AG04450 (cell line): ENCODE measurements around the gene LRIG1. TPM values are rescaled to one million over a fixed set of nuclear protein-coding genes. Genes with fewer than 3 reads are reported as not detected.
A peak's percentile ranks its signal among the peaks of the same experiment; 100 is the strongest.

ENCODE experiments used
- CTCF ChIA-PET: fragments of 300-600, 350-600 bp; formaldehyde crosslinking; extraction: SDS; loops from one replicate; lab custom pipeline; 2022; ENCODE audit warnings: antibody characterized with exemption, inconsistent platforms; lab: Charles Lee
- POLR2A ChIA-PET: fragments of 350-600 bp; formaldehyde crosslinking; extraction: SDS; loops from one replicate; lab custom pipeline; 2021; ENCODE audit warnings: antibody characterized with exemption, inconsistent platforms; lab: Yijun Ruan, JAX
- DNase-seq: peaks from one replicate; pipeline ENCODE4 v3.0.0-alpha.2; 2011; ENCODE audit warnings: low read depth, low spot score
- H3K27ac ChIP-seq: one replicate; pipeline ENCODE4 v1.5.1; 2012; ENCODE audit warnings: low read depth, low read length, control low read depth
- H3K27me3 ChIP-seq: one replicate; pipeline ENCODE4 v1.6.0; 2012; ENCODE audit warnings: low read length; ENCODE audit not compliant: control insufficient read depth, insufficient read depth
- H3K4me3 ChIP-seq: 2 replicates; pipeline ENCODE4 v1.5.1; 2011; ENCODE audit warnings: mild to moderate bottlenecking, low read depth, low read length, control low read depth
- H3K9me3 ChIP-seq: 2 replicates; pipeline ENCODE4 v1.5.1; 2012; ENCODE audit warnings: low read length; ENCODE audit not compliant: control insufficient read depth, insufficient read depth
- CTCF ChIP-seq: IDR thresholded peaks from 2 replicates; pipeline ENCODE4 v1.5.1; 2011; ENCODE audit warnings: low read depth, low read length, control low read depth, inconsistent platforms
- polyA plus RNA-seq: library from polyadenylated mRNA; depleted of rRNA; stranded (reverse); fragments of >200 nt; gene quantifications from 2 replicates; pipeline ENCODE4 v1.2.3, GENCODE V29; 2011

The LRIG1 gene
- polyA plus RNA-seq, 1 experiment = 68.3 TPM

- Histone ChIP-seq H3K9me3 (no peaks in the 10 kb centered on the region), H3K4me3 (no peak overlapping the region), H3K27ac (no peak overlapping the region), H3K27me3 (no peaks in the 10 kb centered on the region)
- CTCF ChIA-PET = interaction anchor here (1.4 kb wide), 2 partner anchors 88 to 479 kb away, joined by 3 to 4 read pairs; no protein-coding TSS in a partner anchor
- POLR2A ChIA-PET = no interaction called here
- DNase-seq = no peak
- no peak for TF ChIP-seq CTCF
These were observed 158.0 kb downstream of the LRIG1 start for GRCh38 chr3:66342717-66343356.

- Histone ChIP-seq H3K9me3 (no peaks in the 10 kb centered on the region), H3K27me3 (no peaks in the 10 kb centered on the region), H3K27ac (no peak overlapping the region), H3K4me3 (no peak overlapping the region)
- POLR2A ChIA-PET = no interaction called here
- CTCF ChIA-PET = interaction anchor here (1.2 kb wide), 1 partner anchor 39 kb away, joined by 3 read pairs; no protein-coding TSS in a partner anchor
- no peak for DNase-seq
- no peak for TF ChIP-seq CTCF
These were observed 161.9 kb downstream of the LRIG1 start for GRCh38 chr3:66338927-66339326.

- no peaks in the 10 kb centered on the region for H3K27me3 ChIP-seq
- no peak overlapping the region for H3K27ac ChIP-seq
- H3K4me3 ChIP-seq = no peak overlapping the region
- TF ChIP-seq CTCF = no peak
- ChIA-PET CTCF (no interaction called here), POLR2A (no interaction called here)
- peak; percentile 37 for DNase-seq
- no peaks in the 10 kb centered on the region for H3K9me3 ChIP-seq
These were observed 164.5 kb downstream of the LRIG1 start for GRCh38 chr3:66336333-66336766.

GRCh38 chr3:66335671-66336070, 165.2 kb downstream of the LRIG1 start:
- ChIA-PET POLR2A (no interaction called here), CTCF (no interaction called here)
- DNase-seq = no peak
- Histone ChIP-seq H3K27ac (no peak overlapping the region), H3K4me3 (no peak overlapping the region), H3K27me3 (no peaks in the 10 kb centered on the region), H3K9me3 (no peaks in the 10 kb centered on the region)
- TF ChIP-seq CTCF = no peak
